Cardiac muscle cell (in vitro differentiated cells and primary cell): ENCODE data around the gene KCNG4. TPM values are rescaled to one million over a fixed set of nuclear protein-coding genes. Genes with fewer than 3 reads are reported as not detected.

Source experiments
- DNase-seq, 2 donors: peaks; one replicate each; pipeline versions ENCODE4 v3.0.0 to v3.0.0-alpha.2; 2010 to 2017; ENCODE audit warnings: low read depth in 1 of 2, low spot score in 1 of 2
- H3K27ac ChIP-seq: fragments of 200-600 bp; sonication (generic); 2 replicates; pipeline ENCODE4 v1.5.1; 2016
- H3K27me3 ChIP-seq: fragments of 200-600 bp; sonication (generic); 2 replicates; pipeline ENCODE4 v1.6.0; 2016; ENCODE audit warnings: control low read depth
- H3K36me3 ChIP-seq: fragments of 200-600 bp; sonication (generic); 2 replicates; pipeline ENCODE4 v1.5.1; 2016; ENCODE audit warnings: control low read depth
- H3K4me1 ChIP-seq: fragments of 200-600 bp; sonication (generic); 2 replicates; pipeline ENCODE4 v1.8.1; 2017; ENCODE audit warnings: low read depth, mild to moderate bottlenecking, mixed run types
- H3K4me3 ChIP-seq: fragments of 200-600 bp; sonication (generic); 2 replicates; pipeline ENCODE4 v1.5.1; 2016; ENCODE audit warnings: mild to moderate bottlenecking
- H3K9me3 ChIP-seq: fragments of 200-600 bp; sonication (generic); 2 replicates; pipeline ENCODE4 v1.5.1; 2017; ENCODE audit warnings: low read depth, mild to moderate bottlenecking, control low read depth
- CTCF ChIP-seq: IDR thresholded peaks from 2 replicates; pipeline ENCODE4 v1.5.1; 2012; ENCODE audit warnings: low read depth, mild to moderate bottlenecking, low read length
- polyA plus RNA-seq: library from polyadenylated mRNA; unstranded; fragments of >200 nt; fragmentation: Nextera tagmentation; extraction: Ambion mirVana; gene quantifications from 2 replicates; pipeline ENCODE4 v1.2.1, GENCODE V29; 2016
- total RNA-seq: library from RNA; depleted of rRNA; stranded (reverse); fragments of >200 nt; gene quantifications from 2 replicates; pipeline ENCODE4 v1.2.3, GENCODE V29; 2016

The KCNG4 gene
- total and polyA plus RNA-seq, 2 experiments from 2014 or later, result not detected

DNA sequence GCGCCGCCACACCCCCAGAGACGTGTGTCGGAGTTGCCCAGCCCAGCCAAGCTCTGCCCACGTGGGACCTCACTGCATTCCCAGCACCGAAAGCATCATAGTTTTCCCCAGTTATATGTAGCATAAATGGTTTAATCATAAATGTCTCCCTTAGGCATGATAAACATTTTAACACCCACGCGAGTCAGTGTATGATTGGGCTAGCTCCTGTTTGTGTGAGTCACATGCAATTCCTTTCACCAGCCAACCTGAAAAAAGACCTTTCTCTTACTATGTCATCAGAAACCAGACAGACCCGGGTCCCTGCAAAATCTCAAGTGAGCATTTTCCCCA, 62.1 kb downstream of the KCNG4 start:
- peak in 1 of 2 donors; percentile 39 for DNase-seq
- no peak overlapping the region for H3K4me3 ChIP-seq
- H3K9me3 ChIP-seq, result no peaks in the 10 kb centered on the region
- no peaks in the 10 kb centered on the region for H3K4me1 ChIP-seq
- H3K36me3 ChIP-seq, result peaks cover 11% of the 10 kb centered on the region
- H3K27ac ChIP-seq, result no peak overlapping the region
- no peaks in the 10 kb centered on the region for H3K27me3 ChIP-seq
- TF ChIP-seq CTCF, result no peak

- H3K4me1 ChIP-seq, result no peaks in the 10 kb centered on the region
- no peaks in the 10 kb centered on the region for H3K27me3 ChIP-seq
- no peak for TF ChIP-seq CTCF
- DNase-seq, result no peak
- no peaks in the 10 kb centered on the region for H3K9me3 ChIP-seq
- H3K36me3 ChIP-seq, result peaks cover 3% of the 10 kb centered on the region
- H3K4me3 ChIP-seq, result no peak overlapping the region
- H3K27ac ChIP-seq, result no peak overlapping the region
Observed at GRCh38 chr16:84176192-84177053, 63.4 kb downstream of the KCNG4 start.

GRCh38 chr16:84175350-84176081, 64.3 kb downstream of the KCNG4 start:
- no peak for TF ChIP-seq CTCF
- Histone ChIP-seq H3K4me1 (no peaks in the 10 kb centered on the region), H3K9me3 (no peaks in the 10 kb centered on the region), H3K36me3 (peaks cover 3% of the 10 kb centered on the region), H3K27me3 (no peaks in the 10 kb centered on the region), H3K27ac (no peak overlapping the region), H3K4me3 (no peak overlapping the region)
- peak in 1 of 2 donors; percentile 74 for DNase-seq

DNA sequence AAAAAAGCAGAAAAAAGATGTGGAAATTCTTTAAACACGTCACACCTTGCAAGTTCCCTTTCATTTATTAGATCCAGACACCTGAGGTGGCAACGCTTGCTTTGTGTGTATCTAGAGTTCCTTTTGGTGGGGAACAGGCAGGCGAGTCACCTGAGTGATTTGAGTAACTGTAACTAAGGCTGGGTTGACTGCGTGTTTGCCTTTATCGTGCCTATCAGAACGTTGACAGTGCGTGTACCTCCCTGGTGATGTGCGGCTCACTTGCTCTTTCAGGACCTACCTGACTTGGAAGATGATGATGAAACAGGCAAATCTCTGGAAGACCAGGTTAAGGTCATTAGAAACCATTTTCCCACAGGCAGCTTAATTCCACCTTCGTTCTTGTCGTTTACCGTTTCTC, 65.4 kb downstream of the KCNG4 start:
- TF ChIP-seq CTCF, result no peak
- H3K27ac ChIP-seq, result no peak overlapping the region
- no peaks in the 10 kb centered on the region for H3K9me3 ChIP-seq
- H3K27me3 ChIP-seq, result no peaks in the 10 kb centered on the region
- H3K4me3 ChIP-seq, result no peak overlapping the region
- H3K4me1 ChIP-seq, result no peaks in the 10 kb centered on the region
- no peak for DNase-seq
- peaks cover 3% of the 10 kb centered on the region for H3K36me3 ChIP-seq

DNA sequence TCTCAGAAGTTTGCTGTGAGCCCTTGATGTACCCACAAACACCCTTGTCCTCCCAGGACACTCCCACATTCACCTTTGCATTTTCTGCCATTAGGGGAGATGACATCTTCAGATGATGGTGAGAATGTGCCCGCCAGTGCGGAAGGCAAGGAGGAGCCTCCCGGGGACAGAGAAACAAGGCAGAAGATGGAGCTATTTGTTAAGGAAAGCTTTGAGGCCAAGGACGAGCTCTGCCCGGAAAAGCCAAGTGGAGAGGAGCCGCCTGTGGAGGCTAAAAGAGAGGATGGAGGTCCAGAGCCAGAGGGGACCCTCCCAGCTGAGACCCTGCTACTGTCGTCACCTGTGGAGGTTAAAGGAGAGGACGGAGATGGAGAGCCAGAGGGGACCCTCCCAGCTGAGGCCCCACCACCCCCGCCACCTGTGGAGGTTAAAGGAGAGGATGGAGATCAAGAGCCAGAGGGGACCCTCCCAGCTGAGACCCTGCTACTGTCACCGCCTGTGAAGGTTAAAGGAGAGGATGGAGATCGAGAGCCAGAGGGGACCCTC, 70.0 kb downstream of the KCNG4 start:
- no peaks in the 10 kb centered on the region for H3K9me3 ChIP-seq
- no peaks in the 10 kb centered on the region for H3K36me3 ChIP-seq
- H3K27ac ChIP-seq, result no peak overlapping the region
- H3K4me1 ChIP-seq, result no peaks in the 10 kb centered on the region
- no peak for TF ChIP-seq CTCF
- DNase-seq, result no peak
- no peak overlapping the region for H3K4me3 ChIP-seq
- H3K27me3 ChIP-seq, result no peaks in the 10 kb centered on the region

Other genes starting within 250 kb of the KCNG4 start
- not detected in 2 replicates for gene SLC38A8, start 197.2 kb downstream of the KCNG4 start, total RNA-seq
- gene SLC38A8, start 197.2 kb downstream of the KCNG4 start, polyA plus RNA-seq, result not detected in 2 replicates
- 69.7 and 70.1 TPM in 2 replicates for gene MBTPS1, start 123.1 kb downstream of the KCNG4 start, total RNA-seq
- 61.0 and 64.5 TPM in 2 replicates for gene MBTPS1, start 123.1 kb downstream of the KCNG4 start, polyA plus RNA-seq
- gene HSDL1, start 94.8 kb downstream of the KCNG4 start, total RNA-seq, result 51.7 and 58.9 TPM in 2 replicates
- 60.0 and 78.1 TPM in 2 replicates for gene HSDL1, start 94.8 kb downstream of the KCNG4 start, polyA plus RNA-seq
- 0.51 and 1.3 TPM in 2 replicates for gene DNAAF1, start 94.7 kb downstream of the KCNG4 start, total RNA-seq
- gene DNAAF1, start 94.7 kb downstream of the KCNG4 start, polyA plus RNA-seq, result 0.82 and 1.1 TPM in 2 replicates
- gene TAF1C, start 53.0 kb downstream of the KCNG4 start, total RNA-seq, result 37.2 and 73.4 TPM in 2 replicates
- 54.8 and 62.7 TPM in 2 replicates for gene TAF1C, start 53.0 kb downstream of the KCNG4 start, polyA plus RNA-seq
- 0.04 TPM in 1 of 2 replicates, not detected in the other for gene ADAD2, start 48.9 kb downstream of the KCNG4 start, total RNA-seq
- gene ADAD2, start 48.9 kb downstream of the KCNG4 start, polyA plus RNA-seq, result not detected in 2 replicates
- 18.5 and 18.9 TPM in 2 replicates for gene WFDC1, start 54.9 kb upstream of the KCNG4 start, total RNA-seq
- gene WFDC1, start 54.9 kb upstream of the KCNG4 start, polyA plus RNA-seq, result 20.1 and 22.2 TPM in 2 replicates
- gene ATP2C2, start 128.5 kb upstream of the KCNG4 start, total RNA-seq, result 0.18 TPM in 1 of 2 replicates, not detected in the other
- 0.53 and 0.79 TPM in 2 replicates for gene ATP2C2, start 128.5 kb upstream of the KCNG4 start, polyA plus RNA-seq